Cardiac muscle cell (in vitro differentiated cells and primary cell): Measurements from ENCODE around the gene AK2. TPM values are rescaled to one million over a fixed set of nuclear protein-coding genes. Genes with fewer than 3 reads are reported as not detected.

Experiments
- DNase-seq, 2 donors: peaks; one replicate each; pipeline versions ENCODE4 v3.0.0 to v3.0.0-alpha.2; 2010 to 2017; ENCODE audit warnings: low read depth in 1 of 2, low spot score in 1 of 2
- H3K27ac ChIP-seq: fragments of 200-600 bp; sonication (generic); 2 replicates; pipeline ENCODE4 v1.5.1; 2016
- H3K27me3 ChIP-seq: fragments of 200-600 bp; sonication (generic); 2 replicates; pipeline ENCODE4 v1.6.0; 2016; ENCODE audit warnings: control low read depth
- H3K36me3 ChIP-seq: fragments of 200-600 bp; sonication (generic); 2 replicates; pipeline ENCODE4 v1.5.1; 2016; ENCODE audit warnings: control low read depth
- H3K4me1 ChIP-seq: fragments of 200-600 bp; sonication (generic); 2 replicates; pipeline ENCODE4 v1.8.1; 2017; ENCODE audit warnings: low read depth, mild to moderate bottlenecking, mixed run types
- H3K4me3 ChIP-seq: fragments of 200-600 bp; sonication (generic); 2 replicates; pipeline ENCODE4 v1.5.1; 2016; ENCODE audit warnings: mild to moderate bottlenecking
- H3K9me3 ChIP-seq: fragments of 200-600 bp; sonication (generic); 2 replicates; pipeline ENCODE4 v1.5.1; 2017; ENCODE audit warnings: low read depth, mild to moderate bottlenecking, control low read depth
- polyA plus RNA-seq: library from polyadenylated mRNA; unstranded; fragments of >200 nt; fragmentation: Nextera tagmentation; extraction: Ambion mirVana; gene quantifications from 2 replicates; pipeline ENCODE4 v1.2.1, GENCODE V29; 2016
- total RNA-seq: library from RNA; depleted of rRNA; stranded (reverse); fragments of >200 nt; gene quantifications from 2 replicates; pipeline ENCODE4 v1.2.3, GENCODE V29; 2016
- TF ChIP-seq, protein P1 (sequence below): IDR thresholded peaks from 2 replicates; pipeline ENCODE4 v1.5.1; 2012; ENCODE audit warnings: low read depth, mild to moderate bottlenecking, low read length

AK2 gene
- total and polyA plus RNA-seq, 2 experiments from 2014 or later, result 201 to 281 TPM

DNA sequence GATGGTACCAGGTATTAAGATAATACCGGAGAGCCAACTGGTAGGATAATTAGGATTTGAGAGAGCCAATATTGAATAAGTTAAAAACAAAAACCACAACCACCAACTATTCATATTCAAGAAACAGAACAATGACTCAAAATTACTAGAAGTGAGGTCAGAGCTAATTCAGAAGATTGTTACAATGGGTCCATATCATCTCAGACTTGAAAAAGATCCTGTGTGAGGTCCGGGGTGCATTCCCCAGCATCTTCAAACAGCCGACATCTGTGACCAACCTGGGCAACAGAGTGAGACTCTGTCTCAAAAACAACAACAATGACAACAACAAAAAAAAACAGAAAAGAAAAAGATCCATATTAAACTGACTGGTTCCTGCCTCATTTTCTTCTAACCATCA, 18.6 kb downstream of the AK2 start:
- H3K36me3 ChIP-seq, result peaks cover 42% of the 10 kb centered on the region
- TF ChIP-seq, protein P1, sequence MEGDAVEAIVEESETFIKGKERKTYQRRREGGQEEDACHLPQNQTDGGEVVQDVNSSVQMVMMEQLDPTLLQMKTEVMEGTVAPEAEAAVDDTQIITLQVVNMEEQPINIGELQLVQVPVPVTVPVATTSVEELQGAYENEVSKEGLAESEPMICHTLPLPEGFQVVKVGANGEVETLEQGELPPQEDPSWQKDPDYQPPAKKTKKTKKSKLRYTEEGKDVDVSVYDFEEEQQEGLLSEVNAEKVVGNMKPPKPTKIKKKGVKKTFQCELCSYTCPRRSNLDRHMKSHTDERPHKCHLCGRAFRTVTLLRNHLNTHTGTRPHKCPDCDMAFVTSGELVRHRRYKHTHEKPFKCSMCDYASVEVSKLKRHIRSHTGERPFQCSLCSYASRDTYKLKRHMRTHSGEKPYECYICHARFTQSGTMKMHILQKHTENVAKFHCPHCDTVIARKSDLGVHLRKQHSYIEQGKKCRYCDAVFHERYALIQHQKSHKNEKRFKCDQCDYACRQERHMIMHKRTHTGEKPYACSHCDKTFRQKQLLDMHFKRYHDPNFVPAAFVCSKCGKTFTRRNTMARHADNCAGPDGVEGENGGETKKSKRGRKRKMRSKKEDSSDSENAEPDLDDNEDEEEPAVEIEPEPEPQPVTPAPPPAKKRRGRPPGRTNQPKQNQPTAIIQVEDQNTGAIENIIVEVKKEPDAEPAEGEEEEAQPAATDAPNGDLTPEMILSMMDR, result no peak
- H3K27ac ChIP-seq, result no peak overlapping the region
- H3K4me3 ChIP-seq, result no peak overlapping the region
- no peaks in the 10 kb centered on the region for H3K27me3 ChIP-seq
- no peak for DNase-seq
- no peaks in the 10 kb centered on the region for H3K9me3 ChIP-seq
- H3K4me1 ChIP-seq, result peaks cover 12% of the 10 kb centered on the region

DNA sequence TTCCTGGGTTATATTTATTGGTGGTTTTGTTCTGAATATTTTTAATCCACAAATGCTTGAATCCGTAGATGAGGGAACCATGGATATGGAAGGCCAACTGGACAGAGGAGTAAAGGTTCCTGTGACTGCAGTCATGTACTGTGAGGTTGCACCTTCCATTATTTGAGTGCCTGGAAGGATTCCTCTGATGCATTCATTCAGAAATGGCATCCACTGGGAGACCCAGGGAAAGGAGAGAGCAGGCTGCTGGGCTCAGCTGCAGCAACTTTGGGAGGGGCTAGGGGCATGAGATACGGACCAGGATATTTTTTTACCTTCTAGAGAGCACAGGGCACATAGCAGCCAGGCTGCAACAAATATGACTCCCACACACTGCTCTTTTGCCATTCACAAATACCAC, 19.5 kb downstream of the AK2 start:
- H3K36me3 ChIP-seq, result peaks cover 45% of the 10 kb centered on the region

DNA sequence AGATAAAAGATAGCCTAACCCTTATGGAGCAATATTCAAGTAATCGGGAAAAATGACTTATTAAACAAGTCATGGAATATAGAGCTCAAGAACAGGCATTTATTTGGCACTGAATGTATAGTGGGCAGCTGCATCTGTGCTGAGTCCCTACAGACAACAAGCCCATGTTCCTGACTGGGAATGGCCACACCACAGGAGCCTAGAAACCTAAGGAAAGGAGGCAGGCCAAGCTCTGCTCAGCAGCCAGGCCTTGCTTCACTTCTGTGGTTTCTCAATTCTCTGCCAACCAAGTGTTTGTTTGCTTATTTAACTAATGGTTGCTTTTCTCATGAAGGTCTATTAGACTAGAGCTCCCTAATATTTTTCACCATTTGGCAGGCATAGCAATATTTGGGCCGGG, 21.5 kb downstream of the AK2 start:
- Histone ChIP-seq H3K27me3 (no peaks in the 10 kb centered on the region), H3K4me1 (peaks cover 17% of the 10 kb centered on the region), H3K4me3 (no peak overlapping the region), H3K27ac (no peak overlapping the region), H3K36me3 (peaks cover 44% of the 10 kb centered on the region), H3K9me3 (no peaks in the 10 kb centered on the region)
- TF ChIP-seq, protein P1, result no peak
- peak in 1 of 2 donors; percentile 50 for DNase-seq

More for the DNA sequence above, 19.5 kb downstream of the AK2 start:
- Histone ChIP-seq H3K4me1 (peaks cover 5% of the 10 kb centered on the region), H3K9me3 (no peaks in the 10 kb centered on the region), H3K27ac (no peak overlapping the region), H3K4me3 (no peak overlapping the region), H3K27me3 (no peaks in the 10 kb centered on the region)
- DNase-seq, result no peak
- TF ChIP-seq, protein P1, result no peak

DNA sequence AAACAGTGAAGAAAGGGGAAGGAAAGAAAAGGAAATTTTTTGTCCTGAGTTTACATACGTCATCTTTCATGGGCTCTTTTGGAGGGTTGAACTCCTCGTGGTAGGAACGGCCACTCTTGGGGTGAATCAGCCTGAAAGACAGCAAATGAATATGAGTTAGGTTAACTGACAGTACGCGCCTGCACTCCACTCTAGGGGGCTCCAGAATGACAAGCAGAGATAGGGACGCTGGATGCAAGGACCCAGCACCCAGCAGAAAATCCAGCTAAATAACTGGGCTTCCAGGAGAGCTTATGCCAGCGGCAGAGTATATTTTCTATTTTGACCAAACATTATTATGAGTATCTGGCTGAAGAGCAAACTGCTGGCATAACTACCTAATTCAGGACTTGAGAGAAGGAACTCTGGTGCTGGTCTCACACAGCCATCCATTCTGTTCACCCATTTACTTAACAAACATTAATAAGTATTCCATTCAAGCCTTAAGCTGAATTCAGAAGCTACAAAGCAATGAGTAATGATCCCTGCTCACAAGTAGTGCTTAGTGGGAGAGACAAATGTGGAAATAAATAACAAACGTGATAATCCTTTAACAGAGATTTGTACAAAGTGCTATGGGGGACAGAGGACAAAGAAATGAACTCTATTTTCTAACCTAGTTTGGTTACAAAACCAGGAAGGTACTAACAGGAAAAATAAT, 22.1 kb downstream of the AK2 start:
- Histone ChIP-seq H3K27me3 (no peaks in the 10 kb centered on the region), H3K9me3 (no peaks in the 10 kb centered on the region), H3K4me1 (peaks cover 23% of the 10 kb centered on the region), H3K36me3 (peaks cover 41% of the 10 kb centered on the region), H3K27ac (no peak overlapping the region), H3K4me3 (no peak overlapping the region)
- TF ChIP-seq, protein P1, result no peak
- DNase-seq, result no peak

DNA sequence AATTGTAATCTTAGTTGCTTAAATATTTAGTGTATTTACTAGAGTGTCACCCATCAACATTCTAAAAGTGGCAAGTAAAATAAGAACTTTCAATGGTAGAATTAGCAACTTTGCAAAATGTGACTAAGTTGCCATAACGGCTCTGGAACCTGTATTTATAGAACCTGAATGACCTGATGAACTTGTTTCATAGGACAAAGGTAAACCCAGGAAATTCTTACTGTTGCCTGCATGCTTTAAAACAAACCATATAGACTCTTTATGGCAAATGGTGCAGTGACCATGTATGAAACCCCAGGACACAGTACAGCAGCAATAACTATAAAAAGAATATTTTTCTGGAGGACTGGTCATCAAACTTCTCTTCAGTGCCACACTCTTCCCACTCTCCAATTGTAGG, 22.9 kb downstream of the AK2 start:
- Histone ChIP-seq H3K9me3 (no peaks in the 10 kb centered on the region), H3K4me3 (no peak overlapping the region), H3K27ac (no peak overlapping the region), H3K27me3 (no peaks in the 10 kb centered on the region), H3K36me3 (peaks cover 34% of the 10 kb centered on the region), H3K4me1 (peaks cover 30% of the 10 kb centered on the region)
- no peak for DNase-seq
- TF ChIP-seq, protein P1, result no peak
